ENCODE data around the gene SLC35A1.

DNA sequence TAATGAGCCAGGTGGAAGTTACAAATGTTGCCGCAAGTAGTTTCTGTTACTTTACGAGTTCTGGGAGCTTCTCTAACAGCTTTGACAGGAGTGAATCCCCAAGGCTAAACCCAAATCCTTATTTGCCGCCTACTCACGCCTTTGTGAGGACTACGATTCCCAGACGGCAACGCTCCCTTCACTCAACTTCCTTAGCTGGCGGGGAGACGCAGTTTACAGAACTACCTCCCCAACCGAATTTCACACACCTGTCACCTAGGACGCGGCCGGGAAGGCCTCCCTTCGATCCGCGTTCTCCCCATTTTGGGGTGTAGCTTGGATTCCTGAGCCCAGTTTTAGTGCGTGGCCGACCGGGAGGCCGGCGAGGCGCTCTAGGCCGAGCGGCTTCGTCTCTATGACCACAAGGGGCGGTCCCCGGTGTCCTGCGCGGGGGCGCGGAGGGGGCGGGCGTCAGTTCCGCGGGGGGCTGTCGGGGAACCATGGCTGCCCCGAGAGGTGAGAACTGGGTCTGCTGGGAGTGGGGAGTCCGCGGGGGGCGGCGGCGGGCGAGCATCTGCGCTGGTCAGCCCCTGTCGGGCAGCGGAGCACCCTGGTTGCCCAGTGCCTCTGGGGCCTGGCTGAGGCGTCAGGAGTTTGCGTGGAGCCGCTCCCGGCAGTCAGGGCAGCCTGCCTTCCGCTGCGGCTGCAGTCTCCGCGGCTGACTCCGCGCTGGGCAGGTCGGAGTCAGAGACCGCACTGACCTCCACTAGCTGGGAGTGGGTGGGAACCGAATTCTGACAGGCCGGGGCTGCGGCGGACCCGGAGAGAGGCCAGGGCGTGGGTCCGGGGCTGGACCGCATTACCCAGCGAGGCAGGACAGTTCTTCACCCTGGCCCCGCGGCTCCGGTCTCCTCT, at the start of gene SLC35A1:
- TF ChIP-seq EZH2 (IDR thresholded peaks at IDR 0.05; ENCODE audit: borderline replicate concordance, low read length): no peak
- TF ChIP-seq, protein P1, sequence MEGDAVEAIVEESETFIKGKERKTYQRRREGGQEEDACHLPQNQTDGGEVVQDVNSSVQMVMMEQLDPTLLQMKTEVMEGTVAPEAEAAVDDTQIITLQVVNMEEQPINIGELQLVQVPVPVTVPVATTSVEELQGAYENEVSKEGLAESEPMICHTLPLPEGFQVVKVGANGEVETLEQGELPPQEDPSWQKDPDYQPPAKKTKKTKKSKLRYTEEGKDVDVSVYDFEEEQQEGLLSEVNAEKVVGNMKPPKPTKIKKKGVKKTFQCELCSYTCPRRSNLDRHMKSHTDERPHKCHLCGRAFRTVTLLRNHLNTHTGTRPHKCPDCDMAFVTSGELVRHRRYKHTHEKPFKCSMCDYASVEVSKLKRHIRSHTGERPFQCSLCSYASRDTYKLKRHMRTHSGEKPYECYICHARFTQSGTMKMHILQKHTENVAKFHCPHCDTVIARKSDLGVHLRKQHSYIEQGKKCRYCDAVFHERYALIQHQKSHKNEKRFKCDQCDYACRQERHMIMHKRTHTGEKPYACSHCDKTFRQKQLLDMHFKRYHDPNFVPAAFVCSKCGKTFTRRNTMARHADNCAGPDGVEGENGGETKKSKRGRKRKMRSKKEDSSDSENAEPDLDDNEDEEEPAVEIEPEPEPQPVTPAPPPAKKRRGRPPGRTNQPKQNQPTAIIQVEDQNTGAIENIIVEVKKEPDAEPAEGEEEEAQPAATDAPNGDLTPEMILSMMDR (conservative IDR thresholded peaks at IDR 0.05 in 1 of 2, IDR thresholded peaks at IDR 0.05 in 1 of 2; ENCODE audit: extremely low read depth in 1 of 2, insufficient read depth in 1 of 2, low read depth in 1 of 2, low read length in 2 of 2): peak in 1 of 2 donors; percentile 19

Measured in mammary epithelial cell (primary cell).